Breast epithelium (tissue), 3 donors: ENCODE measurements around the gene TENM4.

ENCODE experiments used
- POLR2AphosphoS5 ChIP-seq, 3 donors: sonication (generic); formaldehyde crosslinking; IDR thresholded peaks; one replicate each; pipeline ENCODE4 v1.6.1; 2017; ENCODE audit warnings: antibody characterized with exemption in 3 of 3
- TF ChIP-seq, protein P1 (sequence below), 3 donors: fragments of 450-650 bp; IDR thresholded peaks; one replicate each; pipeline ENCODE4 v1.5.1; 2016 to 2017; ENCODE audit warnings: antibody characterized with exemption in 3 of 3, mild to moderate bottlenecking in 3 of 3, moderate library complexity in 3 of 3

DNA sequence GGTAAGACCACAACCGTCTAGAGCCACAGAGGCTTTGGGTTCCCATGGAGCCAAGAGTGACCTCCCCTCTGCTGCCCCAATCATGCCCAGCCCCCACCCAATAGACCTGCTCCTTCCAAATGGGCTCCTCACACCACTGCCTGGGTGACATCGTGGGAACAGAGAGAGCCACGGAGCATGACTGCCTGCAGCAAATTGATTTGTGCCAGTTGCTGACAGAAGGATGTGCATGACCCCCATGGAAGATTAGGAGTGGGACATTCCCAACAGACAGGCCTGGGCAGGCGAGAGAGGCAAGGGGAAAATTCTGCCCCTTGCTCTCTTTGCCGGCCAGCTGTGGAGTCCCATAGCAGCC is 88.5 kb downstream of the TENM4 start:
- TF ChIP-seq, protein P1, sequence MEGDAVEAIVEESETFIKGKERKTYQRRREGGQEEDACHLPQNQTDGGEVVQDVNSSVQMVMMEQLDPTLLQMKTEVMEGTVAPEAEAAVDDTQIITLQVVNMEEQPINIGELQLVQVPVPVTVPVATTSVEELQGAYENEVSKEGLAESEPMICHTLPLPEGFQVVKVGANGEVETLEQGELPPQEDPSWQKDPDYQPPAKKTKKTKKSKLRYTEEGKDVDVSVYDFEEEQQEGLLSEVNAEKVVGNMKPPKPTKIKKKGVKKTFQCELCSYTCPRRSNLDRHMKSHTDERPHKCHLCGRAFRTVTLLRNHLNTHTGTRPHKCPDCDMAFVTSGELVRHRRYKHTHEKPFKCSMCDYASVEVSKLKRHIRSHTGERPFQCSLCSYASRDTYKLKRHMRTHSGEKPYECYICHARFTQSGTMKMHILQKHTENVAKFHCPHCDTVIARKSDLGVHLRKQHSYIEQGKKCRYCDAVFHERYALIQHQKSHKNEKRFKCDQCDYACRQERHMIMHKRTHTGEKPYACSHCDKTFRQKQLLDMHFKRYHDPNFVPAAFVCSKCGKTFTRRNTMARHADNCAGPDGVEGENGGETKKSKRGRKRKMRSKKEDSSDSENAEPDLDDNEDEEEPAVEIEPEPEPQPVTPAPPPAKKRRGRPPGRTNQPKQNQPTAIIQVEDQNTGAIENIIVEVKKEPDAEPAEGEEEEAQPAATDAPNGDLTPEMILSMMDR (IDR thresholded peaks at IDR 0.05), result no peak
- TF ChIP-seq POLR2AphosphoS5 (IDR thresholded peaks at IDR 0.05), result no peak
